ENCODE measurements around the gene MAP3K15. TPM values are rescaled to one million over a fixed set of nuclear protein-coding genes. Genes with fewer than 3 reads are reported as not detected.

MAP3K15 gene
- total and polyA plus RNA-seq, 5 donors: 0.09 to 0.45 (median 0.20) TPM; not detected in 1

Other genes starting within 250 kb of the MAP3K15 start
- 100 to 1,000 TPM; 623 to 812 (median 766) TPM for gene PDHA1, start 171.6 kb downstream of the MAP3K15 start, total RNA-seq
- 713 TPM for gene PDHA1, start 171.6 kb downstream of the MAP3K15 start, polyA plus RNA-seq

Data from right cardiac atrium (tissue), 5 donors.